CD4-positive, alpha-beta T cell (primary cell): ENCODE measurements around the gene GRIA1. TPM values are rescaled to one million over a fixed set of nuclear protein-coding genes. Genes with fewer than 3 reads are reported as not detected.

ENCODE experiments used
- ATAC-seq: fragments of 200-7000 bp; cut with Tn5 transposase; one replicate; pipeline ENCODE4 v1.10.0; 2022; ENCODE audit warnings: mild to moderate bottlenecking; ENCODE audit not compliant: poor library complexity
- CTCF ChIA-PET: fragments of 350-600 bp; sonication (Branson Sonifier 250); formaldehyde crosslinking; loops from one replicate; lab custom pipeline; 2021; ENCODE audit warnings: antibody characterized with exemption, inconsistent platforms; lab: Charles Lee
- POLR2A ChIA-PET: fragments of 350-600 bp; sonication (Branson Sonifier 250); formaldehyde crosslinking; loops from one replicate; lab custom pipeline; 2021; ENCODE audit warnings: antibody characterized with exemption, inconsistent platforms; lab: Charles Lee
- DNase-seq, 14 experiments: peaks; one replicate each; pipeline ENCODE4 v3.0.0-alpha.2; 2013 to 2020; ENCODE audit warnings: mixed read lengths in 2 of 14
- H3K27ac ChIP-seq, 2 donors: one replicate each; pipeline versions ENCODE4 v1.5.1 to v1.7.0; 2013; ENCODE audit warnings: low read length in 2 of 2, low read depth in 1 of 2, mild to moderate bottlenecking in 1 of 2
- H3K27me3 ChIP-seq, 2 experiments: 1 replicate in 1 of 2; 2 replicates in 1 of 2; pipeline versions ENCODE4 v1.6.1 to v1.7.0; 2013; ENCODE audit warnings: low read length in 2 of 2, control low read depth in 1 of 2, mild to moderate bottlenecking in 1 of 2, moderate library complexity in 1 of 2; ENCODE audit not compliant: insufficient read depth in 2 of 2, control insufficient read depth in 1 of 2
- H3K36me3 ChIP-seq: one replicate; pipeline ENCODE4 v1.6.1; 2013; ENCODE audit warnings: low read length, control low read depth; ENCODE audit not compliant: insufficient read depth
- H3K4me1 ChIP-seq: one replicate; pipeline ENCODE4 v1.6.1; 2013; ENCODE audit warnings: low read length, control low read depth; ENCODE audit not compliant: insufficient read depth
- H3K4me3 ChIP-seq: one replicate; pipeline ENCODE4 v1.5.1; 2013; ENCODE audit warnings: mild to moderate bottlenecking, low read length, moderate library complexity
- H3K9me3 ChIP-seq, 2 experiments: 1 replicate in 1 of 2; 2 replicates in 1 of 2; pipeline versions ENCODE4 v1.6.1 to v1.7.0; 2013; ENCODE audit warnings: low read length in 2 of 2, mild to moderate bottlenecking in 2 of 2, control low read depth in 1 of 2, moderate library complexity in 1 of 2; ENCODE audit not compliant: control insufficient read depth in 1 of 2, insufficient read depth in 1 of 2
- H3K27ac Mint-ChIP-seq: one replicate; pipeline ENCODE4 v1.8.0; 2020; ENCODE audit warnings: mixed read lengths
- H3K27me3 Mint-ChIP-seq: one replicate; pipeline ENCODE4 v1.8.0; 2021; ENCODE audit warnings: mixed read lengths
- H3K36me3 Mint-ChIP-seq: one replicate; pipeline ENCODE4 v1.8.0; 2021; ENCODE audit warnings: low read depth, mixed read lengths
- H3K4me1 Mint-ChIP-seq: one replicate; pipeline ENCODE4 v1.8.0; 2021; ENCODE audit warnings: low read depth, mixed read lengths
- H3K4me3 Mint-ChIP-seq: one replicate; pipeline ENCODE4 v1.8.0; 2020; ENCODE audit warnings: mild to moderate bottlenecking, mixed read lengths
- H3K9me3 Mint-ChIP-seq: one replicate; pipeline ENCODE4 v1.8.0; 2020; ENCODE audit warnings: mixed read lengths
- CTCF ChIP-seq: fragments of 200-600 bp; IDR thresholded peaks from one replicate; pipeline ENCODE4 v1.8.0; 2022; ENCODE audit warnings: antibody characterized with exemption, mild to moderate bottlenecking
- intact Hi-C, 2 experiments: fragments of 100-400 bp; cut with DNase I in 1 of 2; cut with micrococcal nuclease in 1 of 2; formaldehyde crosslinking; loops; one replicate each; pipeline versions ENCODE4 v1.15.1 to v1.9.0; 2023 to 2025; cut with DNase I, micrococcal nuclease
- total RNA-seq, 174 experiments: library from RNA in 2 of 174; stranded (reverse) in 2 of 174; gene quantifications; one replicate each; pipeline ENCODE4 v1.2.3 and lab custom pipeline; 2021 to 2026

Gene GRIA1
- total RNA-seq, 2 experiments from 2014 or later = not detected

GRCh38 chr5:153672347-153673090 lies 182.0 kb downstream of the GRIA1 start:
- no peaks in the 10 kb centered on the region for H3K36me3 ChIP-seq
- no peak overlapping the region for H3K4me3 Mint-ChIP-seq
- H3K27me3 Mint-ChIP-seq = no peaks in the 10 kb centered on the region
- H3K4me3 ChIP-seq = no peak overlapping the region
- CTCF ChIA-PET = no interaction called here
- no peaks in the 10 kb centered on the region for H3K27me3 ChIP-seq
- no peaks in the 10 kb centered on the region for H3K4me1 ChIP-seq
- intact Hi-C loops = no loop called here
- no peaks in the 10 kb centered on the region for H3K9me3 ChIP-seq
- DNase-seq (no peak), ATAC-seq (no peak)
- no peak overlapping the region for H3K27ac Mint-ChIP-seq
- no peaks in the 10 kb centered on the region for H3K4me1 Mint-ChIP-seq
- peaks cover 3% of the 10 kb centered on the region for H3K9me3 Mint-ChIP-seq
- H3K27ac ChIP-seq = no peak overlapping the region
- H3K36me3 Mint-ChIP-seq = no peaks in the 10 kb centered on the region
- POLR2A ChIA-PET = no interaction called here
- no peak for TF ChIP-seq CTCF

- Mint-ChIP-seq H3K4me3 (no peak overlapping the region), H3K4me1 (no peaks in the 10 kb centered on the region), H3K27me3 (no peaks in the 10 kb centered on the region), H3K27ac (no peak overlapping the region), H3K9me3 (peaks cover 3% of the 10 kb centered on the region), H3K36me3 (no peaks in the 10 kb centered on the region)
- H3K4me3 ChIP-seq = no peak overlapping the region
- CTCF ChIA-PET = no interaction called here
- no peaks in the 10 kb centered on the region for H3K36me3 ChIP-seq
- no peak for TF ChIP-seq CTCF
- no peak overlapping the region for H3K27ac ChIP-seq
- no peaks in the 10 kb centered on the region for H3K4me1 ChIP-seq
- no peaks in the 10 kb centered on the region for H3K9me3 ChIP-seq
- H3K27me3 ChIP-seq = no peaks in the 10 kb centered on the region
- POLR2A ChIA-PET = no interaction called here
- DNase-seq = no peak
- no peak for ATAC-seq
- intact Hi-C loops = no loop called here
Observed at GRCh38 chr5:153674356-153674755, 183.9 kb downstream of the GRIA1 start.

GRCh38 chr5:153676406-153676805 lies 185.9 kb downstream of the GRIA1 start:
- Mint-ChIP-seq H3K27ac (no peak overlapping the region), H3K4me3 (no peak overlapping the region), H3K27me3 (no peaks in the 10 kb centered on the region), H3K9me3 (peaks cover 3% of the 10 kb centered on the region), H3K36me3 (no peaks in the 10 kb centered on the region), H3K4me1 (no peaks in the 10 kb centered on the region)
- intact Hi-C loops = no loop called here
- no peak for ATAC-seq
- Histone ChIP-seq H3K27ac (no peak overlapping the region), H3K4me3 (no peak overlapping the region), H3K9me3 (no peaks in the 10 kb centered on the region), H3K27me3 (no peaks in the 10 kb centered on the region), H3K36me3 (no peaks in the 10 kb centered on the region), H3K4me1 (no peaks in the 10 kb centered on the region)
- no peak for TF ChIP-seq CTCF
- DNase-seq = no peak
- ChIA-PET POLR2A (no interaction called here), CTCF (no interaction called here)
